Peyer's patch (tissue), 4 donors: ENCODE measurements around the gene ANO8.

Experiments used
- CTCF ChIP-seq, 6 experiments: fragments of 450-650 bp in 4 of 6; fragments of 200-600 bp in 2 of 6; sonication (generic) in 1 of 6; IDR thresholded peaks; one replicate each; pipeline ENCODE4 v1.5.1; 2017 to 2019; ENCODE audit warnings: antibody characterized with exemption in 6 of 6, mild to moderate bottlenecking in 3 of 6, moderate library complexity in 1 of 6
- POLR2A ChIP-seq, 2 donors: fragments of 450-650 bp; IDR thresholded peaks; one replicate each; pipeline ENCODE4 v1.5.1; 2017; ENCODE audit warnings: antibody characterized with exemption in 2 of 2, mild to moderate bottlenecking in 2 of 2, moderate library complexity in 2 of 2

GRCh38 chr19:17341845-17342244 lies 7.2 kb upstream of the ANO8 start:
- no peak for TF ChIP-seq CTCF (IDR thresholded peaks at IDR 0.05)
- TF ChIP-seq POLR2A (IDR thresholded peaks at IDR 0.05), result no peak
